Measurements from ENCODE around the gene RGS14.

GRCh38 chr5:177377851-177378776, 20.4 kb downstream of the RGS14 start:
- TF ChIP-seq CTCF (IDR thresholded peaks at IDR 0.05; ENCODE audit: extremely low read depth in 1 of 2, insufficient read depth in 1 of 2, low read depth in 1 of 2, low read length in 2 of 2) (no peak), EZH2 (IDR thresholded peaks at IDR 0.05; ENCODE audit: borderline replicate concordance, low read depth, low read length, severe bottlenecking) (no peak), POLR2A (IDR thresholded peaks at IDR 0.05; ENCODE audit: low read depth, low read length) (no peak), MYC (IDR thresholded peaks at IDR 0.05; ENCODE audit: low read depth, low read length) (no peak), POLR2AphosphoS5 (IDR thresholded peaks at IDR 0.05; ENCODE audit: insufficient read depth, low read depth, low read length) (no peak), MAX (IDR thresholded peaks at IDR 0.05; ENCODE audit: insufficient read depth, insufficient read length) (no peak), JUN (IDR thresholded peaks at IDR 0.05; ENCODE audit: borderline replicate concordance, insufficient read depth, insufficient read length, low read depth) (no peak), FOS (IDR thresholded peaks at IDR 0.05; ENCODE audit: borderline replicate concordance, insufficient read depth, low read length) (no peak)
